ENCODE results near the gene TMEM184C.

GRCh38 chr4:147580396-147580795, 36.8 kb upstream of the TMEM184C start:
- TF ChIP-seq CTCF (conservative IDR thresholded peaks at IDR 0.05 in 1 of 2, IDR thresholded peaks at IDR 0.05 in 1 of 2; ENCODE audit: extremely low read depth in 1 of 2, insufficient read depth in 1 of 2, low read depth in 1 of 2, low read length in 2 of 2) (no peak), EZH2 (IDR thresholded peaks at IDR 0.05; ENCODE audit: borderline replicate concordance, low read length) (no peak)

Measured in mammary epithelial cell (primary cell).